Measurements from ENCODE around the gene SUPT5H. TPM values are rescaled to one million over a fixed set of nuclear protein-coding genes. Genes with fewer than 3 reads are reported as not detected.

SUPT5H gene
- total and polyA plus RNA-seq, 2 of the 4 experiments (the other 2 are of a cell fraction), result 75.3 to 116 TPM

DNA sequence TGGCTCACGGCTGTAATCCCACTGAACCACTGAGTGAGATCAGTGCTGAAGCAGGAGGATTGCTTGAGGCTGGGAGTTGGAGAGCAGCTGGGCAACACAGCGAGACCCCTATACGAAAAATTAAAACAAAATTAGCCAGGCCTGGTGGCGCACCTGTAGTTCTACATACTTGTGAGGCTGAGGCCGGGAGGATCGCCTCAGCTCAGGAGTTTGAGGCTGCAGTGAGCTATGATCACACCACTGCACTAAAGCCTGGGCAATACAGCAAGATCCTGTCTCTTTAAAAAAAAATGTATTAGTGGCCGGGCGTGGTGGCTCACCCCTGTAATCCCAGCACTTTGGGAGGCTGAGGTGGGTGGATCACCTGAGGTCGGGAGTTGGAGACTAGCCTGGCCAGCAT is 63.2 kb downstream of the SUPT5H start:
- Histone ChIP-seq H2AK9ac (replicated peaks; ENCODE audit: low read depth, low read length, poor library complexity) (no peak overlapping the region), H3K9me3 (ENCODE audit: control insufficient read depth, insufficient read depth, low read length) (peaks cover 5% of the 10 kb centered on the region), H3K56ac (ENCODE audit: extremely low read depth, insufficient read depth, low read length) (no peak overlapping the region), H2AK5ac (ENCODE audit: low read depth, low read length) (no peak overlapping the region), H2AFZ (replicated peaks; ENCODE audit: low read length, poor library complexity) (no peak overlapping the region), H3K9me1 (ENCODE audit: insufficient read depth, low read length) (peaks cover 3% of the 10 kb centered on the region; the same call in 1 of the 2 replicates), H3K9ac (ENCODE audit: low read depth, low read length) (no peak overlapping the region), H3K4me1 (ENCODE audit: control insufficient read depth, insufficient read depth, low read length) (no peaks in the 10 kb centered on the region), H4K91ac (ENCODE audit: insufficient read depth, low read depth, low read length) (no peak overlapping the region), H4K20me1 (ENCODE audit: insufficient read depth, low read length) (no peaks in the 10 kb centered on the region), H3K4me3 (ENCODE audit: insufficient read depth, low read depth, low read length) (no peak overlapping the region), H2BK5ac (ENCODE audit: low read depth, low read length, poor library complexity, severe bottlenecking) (no peak overlapping the region), H3K4ac (ENCODE audit: low read depth, low read length) (no peak overlapping the region), H3K27me3 (ENCODE audit: control insufficient read depth, insufficient read depth, low read length) (peaks cover 29% of the 10 kb centered on the region), H3K36me3 (ENCODE audit: control insufficient read depth, insufficient read depth, low read length) (no peaks in the 10 kb centered on the region), H3K4me2 (ENCODE audit: low read depth, low read length) (no peak overlapping the region), H4K8ac (ENCODE audit: low read depth in 2 of 2, low read length in 2 of 2) (no peak overlapping the region), H2BK20ac (ENCODE audit: low read depth, low read length) (no peak overlapping the region), H3K23ac (ENCODE audit: low read depth, low read length) (no peak overlapping the region), H2BK120ac (ENCODE audit: low read depth, low read length) (no peak overlapping the region), H3K27ac (ENCODE audit: insufficient read depth, low read length) (no peak overlapping the region), H3K18ac (ENCODE audit: low read depth, low read length) (no peak overlapping the region), H3K79me1 (ENCODE audit: low read depth in 1 of 2, low read length in 2 of 2) (no peaks in the 10 kb centered on the region), H2BK15ac (ENCODE audit: low read depth, low read length) (no peak overlapping the region), H4K5ac (ENCODE audit: low read depth, low read length) (no peak overlapping the region), H3K14ac (replicated peaks; ENCODE audit: low read depth, low read length) (no peak overlapping the region)
- dilution Hi-C loops (cut with HindIII; ENCODE audit: low sequenced_read_pairs, unreplicated experiment), result no loop called here
- DNase-seq (no peak), ATAC-seq (ENCODE audit: low read depth) (no peak)
- ChIA-PET CTCF (interaction anchor here (0.9 kb wide), 1 partner anchor 24 kb away, joined by 3 read pairs; the partner anchor contains the start of gene EID2B), POLR2A (ENCODE audit: unreplicated experiment) (no interaction called here)
- TF ChIP-seq MAZ (IDR thresholded peaks at IDR 0.05; ENCODE audit: borderline replicate concordance, low read depth, low read length) (no peak), RCOR1 (IDR thresholded peaks at IDR 0.05; ENCODE audit: insufficient replicate concordance, low read length) (no peak), NFE2L2 (IDR thresholded peaks at IDR 0.05; ENCODE audit: low read depth, low read length) (no peak), CHD1 (IDR thresholded peaks at IDR 0.05; ENCODE audit: low read depth, low read length) (no peak), MAFK (IDR thresholded peaks at IDR 0.05; ENCODE audit: low read depth, low read length) (no peak), BHLHE40 (IDR thresholded peaks at IDR 0.05; ENCODE audit: low read depth, low read length) (no peak), CEBPB (IDR thresholded peaks at IDR 0.05; ENCODE audit: low read depth, low read length) (no peak)
- TF ChIP-seq, protein P1, sequence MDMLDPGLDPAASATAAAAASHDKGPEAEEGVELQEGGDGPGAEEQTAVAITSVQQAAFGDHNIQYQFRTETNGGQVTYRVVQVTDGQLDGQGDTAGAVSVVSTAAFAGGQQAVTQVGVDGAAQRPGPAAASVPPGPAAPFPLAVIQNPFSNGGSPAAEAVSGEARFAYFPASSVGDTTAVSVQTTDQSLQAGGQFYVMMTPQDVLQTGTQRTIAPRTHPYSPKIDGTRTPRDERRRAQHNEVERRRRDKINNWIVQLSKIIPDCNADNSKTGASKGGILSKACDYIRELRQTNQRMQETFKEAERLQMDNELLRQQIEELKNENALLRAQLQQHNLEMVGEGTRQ (IDR thresholded peaks at IDR 0.05; ENCODE audit: low read depth, low read length), result no peak
- WGBS, 2 experiments (ENCODE audit: extremely low coverage in 2 of 2, insufficient read length in 1 of 2), result 100% methylated on average over 1 of the region's 9 CpGs; no CpG with 5 or more reads in 1 of the 2 experiments
- in situ Hi-C loops (cut with MboI; ENCODE audit: low sequenced_read_pairs), result no loop called here
- intact Hi-C loops (cut with micrococcal nuclease), result no loop called here
- no TSS peak for BruUV-seq (replicated peaks)
